Endodermal cell (in vitro differentiated cells): ENCODE data around the gene SYNE1. TPM values are rescaled to one million over a fixed set of nuclear protein-coding genes. Genes with fewer than 3 reads are reported as not detected.
"Not testable (repeated sequence)": the region's sequence is repeated elsewhere in the genome, so short reads cannot be mapped to it uniquely, and the experiment has no call there.

ENCODE experiments used
- DNase-seq: peaks from one replicate; pipeline ENCODE4 v3.0.0-alpha.2; 2017
- H3K27ac ChIP-seq: 2 replicates; pipeline ENCODE4 v1.5.1; 2013; ENCODE audit warnings: mild to moderate bottlenecking, low read depth, low read length, moderate library complexity
- H3K27me3 ChIP-seq: 2 replicates; pipeline ENCODE4 v1.6.1; 2013; ENCODE audit warnings: mild to moderate bottlenecking, low read length, moderate library complexity; ENCODE audit not compliant: insufficient read depth, control insufficient read depth, poor library complexity, severe bottlenecking
- H3K36me3 ChIP-seq: 2 replicates; pipeline ENCODE4 v1.7.0; 2013; ENCODE audit warnings: mild to moderate bottlenecking, low read length, moderate library complexity; ENCODE audit not compliant: control insufficient read depth, insufficient read depth
- H3K4me1 ChIP-seq: one replicate; pipeline ENCODE4 v1.7.0; 2013; ENCODE audit warnings: low read length; ENCODE audit not compliant: control insufficient read depth, insufficient read depth
- H3K4me3 ChIP-seq: 2 replicates; pipeline ENCODE4 v1.5.1; 2013; ENCODE audit warnings: mild to moderate bottlenecking, low read length, moderate library complexity
- H3K9ac ChIP-seq: 2 replicates; pipeline ENCODE4 v1.6.1; 2013; ENCODE audit warnings: mild to moderate bottlenecking, low read length, moderate library complexity; ENCODE audit not compliant: poor library complexity, severe bottlenecking; ENCODE audit errors: extremely low read depth
- H3K9me3 ChIP-seq: 2 replicates; pipeline ENCODE4 v1.6.1; 2013; ENCODE audit warnings: mild to moderate bottlenecking, low read length, moderate library complexity; ENCODE audit not compliant: control insufficient read depth
- H3K27ac Mint-ChIP-seq: 2 replicates; pipeline ENCODE4 v1.8.0; 2020; ENCODE audit warnings: mixed read lengths
- H3K27me3 Mint-ChIP-seq: 2 replicates; pipeline ENCODE4 v1.8.0; 2021; ENCODE audit warnings: mild to moderate bottlenecking, mixed read lengths; ENCODE audit not compliant: insufficient read depth
- H3K36me3 Mint-ChIP-seq: 2 replicates; pipeline ENCODE4 v1.8.0; 2020; ENCODE audit warnings: low read depth, mixed read lengths
- H3K4me1 Mint-ChIP-seq: 2 replicates; pipeline ENCODE4 v1.8.0; 2020; ENCODE audit warnings: mixed read lengths
- H3K4me3 Mint-ChIP-seq: 2 replicates; pipeline ENCODE4 v1.8.0; 2020; ENCODE audit warnings: mild to moderate bottlenecking, moderate library complexity, mixed read lengths
- H3K9me3 Mint-ChIP-seq: 2 replicates; pipeline ENCODE4 v1.8.0; 2020; ENCODE audit warnings: mild to moderate bottlenecking, mixed read lengths
- CTCF ChIP-seq: fragments of 200-600 bp; sonication (generic); conservative IDR thresholded peaks from 2 replicates; pipeline ENCODE4 v1.5.0; 2021; ENCODE audit warnings: antibody characterized with exemption, mild to moderate bottlenecking
- WGBS, 2 experiments: methylation state at CpG; one replicate each; pipeline versions ENCODE4 v1.1.5 to v1.1.7; 2013; ENCODE audit warnings: missing lambda C conversion rate in 2 of 2, mixed read lengths in 1 of 2; ENCODE audit not compliant: insufficient coverage in 1 of 2, insufficient read length in 1 of 2; 5-methylcytosine and 5-hydroxymethylcytosine counted together
- total RNA-seq, 2 donors: library from RNA; stranded (reverse); fragmentation: NEBNext Ultra II Directional in 1 of 2; extraction: Animal tissue kit (Norgen Biotek cat#: 25700) in 1 of 2; gene quantifications; 2 replicates in 1 of 2; 3 replicates in 1 of 2; pipeline ENCODE4 v1.2.1, GENCODE V29; 2021

SYNE1 gene
- total RNA-seq, 2 donors from 2014 or later: 7.9 to 9.5 TPM

- no peaks in the 10 kb centered on the region for H3K36me3 Mint-ChIP-seq
- peaks cover 38% of the 10 kb centered on the region for H3K9me3 Mint-ChIP-seq
- H3K4me3 ChIP-seq: no peak overlapping the region
- no peak overlapping the region for H3K27ac ChIP-seq
- H3K27ac Mint-ChIP-seq: no peak overlapping the region
- no peaks in the 10 kb centered on the region for H3K27me3 ChIP-seq
- peak; percentile 89 for DNase-seq
- H3K9me3 ChIP-seq: peaks cover 17% of the 10 kb centered on the region
- peaks cover 3% of the 10 kb centered on the region for H3K27me3 Mint-ChIP-seq
- H3K4me1 ChIP-seq: no peaks in the 10 kb centered on the region
- 60 to 78% methylated on average over 5 to 7 of the region's 7 CpGs for WGBS, 2 experiments
- peak; percentile 73 for TF ChIP-seq CTCF
- no peak overlapping the region for H3K4me3 Mint-ChIP-seq
- no peaks in the 10 kb centered on the region for H3K36me3 ChIP-seq
- no peaks in the 10 kb centered on the region for H3K4me1 Mint-ChIP-seq
- no peak overlapping the region for H3K9ac ChIP-seq
These were observed 558.4 kb downstream of the SYNE1 start for GRCh38 chr6:152078804-152079203.

- Histone ChIP-seq H3K36me3 (no peaks in the 10 kb centered on the region), H3K27me3 (no peaks in the 10 kb centered on the region), H3K27ac (no peak overlapping the region), H3K9me3 (peaks cover 17% of the 10 kb centered on the region), H3K9ac (no peak overlapping the region), H3K4me3 (no peak overlapping the region), H3K4me1 (no peaks in the 10 kb centered on the region)
- Mint-ChIP-seq H3K4me3 (no peak overlapping the region), H3K27me3 (peaks cover 3% of the 10 kb centered on the region), H3K9me3 (peaks cover 32% of the 10 kb centered on the region), H3K27ac (no peak overlapping the region), H3K4me1 (no peaks in the 10 kb centered on the region), H3K36me3 (no peaks in the 10 kb centered on the region)
- no peak for DNase-seq
- 45 to 73% methylated on average over 3 to 4 of the region's 4 CpGs for WGBS, 2 experiments
- TF ChIP-seq CTCF: no peak
These were observed 559.2 kb downstream of the SYNE1 start for GRCh38 chr6:152078001-152078400.

- Histone ChIP-seq H3K4me3 (peak overlapping the region; percentile 20), H3K9me3 (peaks cover 17% of the 10 kb centered on the region)
- H3K36me3 Mint-ChIP-seq, H3K27me3 ChIP-seq, H3K27ac ChIP-seq, H3K9ac ChIP-seq, H3K27me3 Mint-ChIP-seq, H3K27ac Mint-ChIP-seq, H3K36me3 ChIP-seq, DNase-seq, H3K4me3 Mint-ChIP-seq, H3K4me1 ChIP-seq, H3K4me1 Mint-ChIP-seq: not testable (repeated sequence)
- peaks cover 25% of the 10 kb centered on the region for H3K9me3 Mint-ChIP-seq
- WGBS, 2 experiments: 70 to 100% methylated on average over 1 to 3 of the region's 3 CpGs
These were observed 560.9 kb downstream of the SYNE1 start for GRCh38 chr6:152076242-152076641.

GRCh38 chr6:152071843-152072242 lies 565.3 kb downstream of the SYNE1 start:
- 74% methylated on average over 3 of the region's 3 CpGs; no CpG with 5 or more reads in 1 of the 2 experiments for WGBS, 2 experiments
- TF ChIP-seq CTCF: no peak
- H3K4me3 ChIP-seq: no peak overlapping the region
- no peak for DNase-seq
- peaks cover 16% of the 10 kb centered on the region for H3K9me3 ChIP-seq
- H3K4me1 ChIP-seq: no peaks in the 10 kb centered on the region
- no peak overlapping the region for H3K27ac ChIP-seq
- Mint-ChIP-seq H3K4me1 (no peaks in the 10 kb centered on the region), H3K27ac (no peak overlapping the region), H3K27me3 (no peaks in the 10 kb centered on the region), H3K36me3 (no peaks in the 10 kb centered on the region), H3K4me3 (no peak overlapping the region), H3K9me3 (peaks cover 24% of the 10 kb centered on the region)
- H3K9ac ChIP-seq: no peak overlapping the region
- no peaks in the 10 kb centered on the region for H3K36me3 ChIP-seq
- H3K27me3 ChIP-seq: no peaks in the 10 kb centered on the region
